Measurements from ENCODE around the gene EPB41L4A.

EPB41L4A gene

GRCh38 chr5:112154940-112155686 is 264.0 kb downstream of the EPB41L4A start:
- Mint-ChIP-seq H3K4me1 (ENCODE audit: low read depth) (peaks cover under 1% of the 10 kb centered on the region), H3K27me3 (ENCODE audit: low read depth) (peaks cover 4% of the 10 kb centered on the region), H3K27ac (no peak overlapping the region), H3K36me3 (ENCODE audit: low read depth) (no peaks in the 10 kb centered on the region), H3K9me3 (no peaks in the 10 kb centered on the region), H3K4me3 (no peak overlapping the region)

DNA sequence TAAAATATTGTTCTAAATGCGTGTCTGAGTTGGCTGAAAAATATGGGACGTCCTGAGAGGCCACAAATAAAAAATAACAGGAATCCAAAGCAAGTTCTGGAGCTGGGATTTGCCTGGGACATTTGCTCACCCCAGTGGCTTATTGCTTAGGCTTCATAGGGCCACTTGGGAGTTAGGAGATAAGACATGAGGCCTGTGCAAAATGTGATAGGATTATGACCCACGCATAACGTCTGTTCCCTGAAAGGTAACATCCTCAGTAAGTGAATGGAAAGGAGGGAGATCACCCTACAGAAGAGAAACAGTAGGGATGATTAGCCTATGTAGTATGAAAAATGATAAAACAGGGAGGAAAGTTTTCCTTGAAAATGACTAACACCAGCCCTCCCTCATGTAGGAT is 269.4 kb downstream of the EPB41L4A start:
- Mint-ChIP-seq H3K4me1 (ENCODE audit: low read depth) (no peaks in the 10 kb centered on the region), H3K4me3 (no peak overlapping the region), H3K27me3 (ENCODE audit: low read depth) (no peaks in the 10 kb centered on the region), H3K27ac (no peak overlapping the region), H3K36me3 (ENCODE audit: low read depth) (no peaks in the 10 kb centered on the region), H3K9me3 (no peaks in the 10 kb centered on the region)

- Mint-ChIP-seq H3K27me3 (ENCODE audit: low read depth) (peaks cover 12% of the 10 kb centered on the region), H3K27ac (no peak overlapping the region), H3K36me3 (ENCODE audit: low read depth) (no peaks in the 10 kb centered on the region), H3K4me3 (no peak overlapping the region), H3K4me1 (ENCODE audit: low read depth) (no peaks in the 10 kb centered on the region), H3K9me3 (no peaks in the 10 kb centered on the region)
These were observed 272.5 kb downstream of the EPB41L4A start for GRCh38 chr5:112146323-112147226.

DNA sequence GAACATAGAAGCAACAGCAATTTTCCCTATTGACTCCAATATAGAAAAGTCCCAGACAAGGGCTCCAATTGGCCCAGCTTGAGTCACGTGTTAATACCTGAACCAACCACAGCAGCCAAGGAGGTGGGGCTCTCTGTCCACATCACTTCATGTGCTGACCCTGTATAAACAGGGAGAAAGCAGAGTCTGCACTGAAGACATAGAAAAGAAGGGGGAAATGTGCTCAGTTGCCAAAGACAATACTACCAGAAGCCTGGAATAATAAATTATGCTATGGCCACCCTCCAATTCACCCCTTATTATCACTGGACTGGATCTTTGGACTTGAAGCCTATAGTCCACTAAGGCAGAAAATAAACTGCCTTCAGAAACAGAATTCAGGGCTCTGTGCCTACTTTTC is 275.4 kb downstream of the EPB41L4A start:
- Mint-ChIP-seq H3K4me3 (no peak overlapping the region), H3K4me1 (ENCODE audit: low read depth) (no peaks in the 10 kb centered on the region), H3K27me3 (ENCODE audit: low read depth) (peaks cover 21% of the 10 kb centered on the region)

DNA sequence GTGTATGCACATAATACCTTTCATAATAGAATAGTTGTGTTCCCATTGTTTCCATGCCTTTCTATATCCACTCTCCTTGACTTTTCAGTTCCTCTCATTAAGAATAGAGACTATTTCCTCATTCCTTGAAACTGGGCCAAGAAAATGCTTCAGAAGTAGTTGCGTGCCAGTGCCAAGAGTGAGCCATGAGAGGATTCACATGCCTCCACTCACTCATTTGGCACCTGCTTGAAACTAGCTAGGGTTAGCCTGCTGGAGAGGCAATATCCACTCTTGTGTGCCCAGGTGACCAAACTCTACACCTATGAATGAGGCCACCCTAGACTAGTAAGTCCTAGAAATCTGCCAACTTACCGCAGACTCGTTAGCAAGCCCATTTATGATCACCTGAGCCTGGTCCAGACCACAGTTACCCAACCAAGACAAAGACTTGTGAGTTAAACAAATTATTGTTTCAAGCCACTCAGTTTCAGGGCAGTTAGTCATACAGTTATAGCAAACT is 276.3 kb downstream of the EPB41L4A start:
- Mint-ChIP-seq H3K27me3 (ENCODE audit: low read depth) (peaks cover 23% of the 10 kb centered on the region), H3K4me1 (ENCODE audit: low read depth) (no peaks in the 10 kb centered on the region), H3K9me3 (no peaks in the 10 kb centered on the region), H3K36me3 (ENCODE audit: low read depth) (no peaks in the 10 kb centered on the region), H3K4me3 (no peak overlapping the region), H3K27ac (no peak overlapping the region)

More for the DNA sequence above, 275.4 kb downstream of the EPB41L4A start:
- no peaks in the 10 kb centered on the region for H3K36me3 Mint-ChIP-seq (ENCODE audit: low read depth)
- H3K9me3 Mint-ChIP-seq: no peaks in the 10 kb centered on the region
- H3K27ac Mint-ChIP-seq: no peak overlapping the region

GRCh38 chr5:112141582-112141981 is 277.5 kb downstream of the EPB41L4A start:
- Mint-ChIP-seq H3K27ac (no peak overlapping the region), H3K27me3 (ENCODE audit: low read depth) (peaks cover 27% of the 10 kb centered on the region), H3K4me1 (ENCODE audit: low read depth) (no peaks in the 10 kb centered on the region), H3K9me3 (no peaks in the 10 kb centered on the region), H3K4me3 (no peak overlapping the region), H3K36me3 (ENCODE audit: low read depth) (no peaks in the 10 kb centered on the region)

DNA sequence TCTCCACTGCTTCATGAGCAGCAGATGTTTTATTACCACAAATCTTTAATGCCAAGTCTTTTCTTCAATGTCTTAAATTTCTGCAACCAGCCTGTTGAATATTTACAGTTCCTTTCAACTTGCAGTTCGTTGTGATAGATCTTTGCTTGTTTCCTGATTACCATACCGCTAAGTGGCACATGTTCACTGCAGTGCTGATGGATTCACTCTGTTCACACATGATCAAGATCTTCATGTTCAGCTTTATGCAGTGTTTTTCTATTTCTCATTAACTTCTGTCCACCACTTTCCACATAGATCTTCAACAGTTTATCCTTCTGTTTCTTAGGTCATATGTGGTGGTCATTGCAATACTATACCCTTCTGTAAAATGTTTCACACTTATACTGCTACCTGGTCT is 280.6 kb downstream of the EPB41L4A start:
- Mint-ChIP-seq H3K36me3 (ENCODE audit: low read depth) (no peaks in the 10 kb centered on the region), H3K9me3 (no peaks in the 10 kb centered on the region), H3K4me1 (ENCODE audit: low read depth) (no peaks in the 10 kb centered on the region), H3K4me3 (no peak overlapping the region), H3K27me3 (ENCODE audit: low read depth) (peaks cover 32% of the 10 kb centered on the region), H3K27ac (no peak overlapping the region)

GRCh38 chr5:112136773-112137172 is 282.3 kb downstream of the EPB41L4A start:
- peaks cover 22% of the 10 kb centered on the region for H3K27me3 Mint-ChIP-seq (ENCODE audit: low read depth)

DNA sequence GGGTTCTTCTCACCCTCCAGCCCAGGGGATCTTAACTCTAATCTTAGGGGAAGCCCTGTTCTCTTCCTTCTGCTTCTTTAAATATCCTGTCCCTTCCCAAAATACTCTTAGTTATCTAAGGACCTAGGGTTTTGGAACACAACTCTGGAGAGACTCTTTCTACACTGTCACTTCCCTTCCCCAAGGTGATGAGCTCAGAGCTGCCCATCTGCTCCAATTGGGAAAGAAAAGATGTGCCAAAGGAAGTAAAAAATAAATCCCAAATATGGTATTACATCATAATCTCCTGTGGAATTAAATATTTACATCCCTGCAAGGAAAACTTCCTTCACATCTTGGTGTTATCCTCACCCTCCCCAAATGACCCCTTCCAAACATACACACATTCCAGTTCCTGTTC is 291.2 kb downstream of the EPB41L4A start:
- no peaks in the 10 kb centered on the region for H3K9me3 Mint-ChIP-seq
- no peaks in the 10 kb centered on the region for H3K36me3 Mint-ChIP-seq (ENCODE audit: low read depth)
- H3K4me3 Mint-ChIP-seq: no peak overlapping the region
- H3K27ac Mint-ChIP-seq: no peak overlapping the region
- H3K4me1 Mint-ChIP-seq (ENCODE audit: low read depth): no peaks in the 10 kb centered on the region
- H3K27me3 Mint-ChIP-seq (ENCODE audit: low read depth): peaks cover 12% of the 10 kb centered on the region

More at GRCh38 chr5:112136773-112137172, 282.3 kb downstream of the EPB41L4A start:
- no peaks in the 10 kb centered on the region for H3K9me3 Mint-ChIP-seq
- no peak overlapping the region for H3K4me3 Mint-ChIP-seq
- no peaks in the 10 kb centered on the region for H3K4me1 Mint-ChIP-seq (ENCODE audit: low read depth)
- no peaks in the 10 kb centered on the region for H3K36me3 Mint-ChIP-seq (ENCODE audit: low read depth)
- no peak overlapping the region for H3K27ac Mint-ChIP-seq

DNA sequence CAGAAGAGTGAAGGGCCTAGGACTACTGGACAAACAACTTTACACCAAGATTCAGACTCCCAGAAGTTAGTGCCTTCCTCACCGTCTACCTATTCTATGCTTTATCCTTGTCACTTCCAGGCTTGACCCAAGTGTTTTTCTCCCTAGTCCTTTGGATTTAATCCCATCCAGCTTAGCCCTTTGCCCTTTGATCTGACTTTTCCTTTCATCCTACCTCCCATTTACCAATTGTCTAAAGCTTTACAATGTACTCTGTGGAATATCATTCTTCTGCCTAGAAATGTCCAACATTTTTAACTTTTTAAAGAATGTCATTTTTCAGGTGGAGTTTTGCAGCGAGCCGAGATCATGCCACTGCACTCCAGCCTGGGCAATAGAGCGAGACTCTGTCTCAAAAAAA is 292.1 kb downstream of the EPB41L4A start:
- no peak overlapping the region for H3K27ac Mint-ChIP-seq
- H3K27me3 Mint-ChIP-seq (ENCODE audit: low read depth): peaks cover 12% of the 10 kb centered on the region
- no peak overlapping the region for H3K4me3 Mint-ChIP-seq
- no peaks in the 10 kb centered on the region for H3K9me3 Mint-ChIP-seq
- H3K36me3 Mint-ChIP-seq (ENCODE audit: low read depth): no peaks in the 10 kb centered on the region
- H3K4me1 Mint-ChIP-seq (ENCODE audit: low read depth): no peaks in the 10 kb centered on the region

DNA sequence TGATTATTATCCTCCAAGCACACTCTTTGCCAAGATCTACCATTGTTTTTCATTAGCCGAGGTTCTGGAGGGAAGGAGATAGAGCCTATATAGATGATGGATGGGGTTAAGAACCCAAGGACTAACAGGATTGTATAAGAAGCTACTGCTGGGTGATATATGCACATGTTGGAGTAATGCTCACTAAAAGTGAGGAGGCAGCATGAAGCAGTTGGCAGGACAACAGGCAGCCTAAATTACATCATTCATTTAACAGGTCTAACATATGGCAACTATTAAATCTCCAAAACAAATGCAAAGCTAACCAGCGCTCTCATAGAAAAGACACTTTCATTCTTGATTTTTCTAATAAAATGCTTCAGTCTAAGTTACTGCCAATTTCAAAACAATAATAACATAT is 293.2 kb downstream of the EPB41L4A start:
- Mint-ChIP-seq H3K9me3 (peaks cover 6% of the 10 kb centered on the region), H3K4me3 (no peak overlapping the region), H3K36me3 (ENCODE audit: low read depth) (no peaks in the 10 kb centered on the region), H3K27ac (no peak overlapping the region), H3K4me1 (ENCODE audit: low read depth) (no peaks in the 10 kb centered on the region), H3K27me3 (ENCODE audit: low read depth) (peaks cover 18% of the 10 kb centered on the region)

GRCh38 chr5:112124788-112125187 is 294.3 kb downstream of the EPB41L4A start:
- H3K27ac Mint-ChIP-seq: no peak overlapping the region
- no peaks in the 10 kb centered on the region for H3K36me3 Mint-ChIP-seq (ENCODE audit: low read depth)
- H3K9me3 Mint-ChIP-seq: peaks cover 7% of the 10 kb centered on the region
- H3K27me3 Mint-ChIP-seq (ENCODE audit: low read depth): peaks cover 18% of the 10 kb centered on the region
- no peaks in the 10 kb centered on the region for H3K4me1 Mint-ChIP-seq (ENCODE audit: low read depth)
- H3K4me3 Mint-ChIP-seq: no peak overlapping the region

- Mint-ChIP-seq H3K4me3 (no peak overlapping the region), H3K9me3 (peaks cover 7% of the 10 kb centered on the region), H3K4me1 (ENCODE audit: low read depth) (no peaks in the 10 kb centered on the region), H3K36me3 (ENCODE audit: low read depth) (no peaks in the 10 kb centered on the region), H3K27me3 (ENCODE audit: low read depth) (peaks cover 13% of the 10 kb centered on the region), H3K27ac (no peak overlapping the region)
These were observed 296.0 kb downstream of the EPB41L4A start for GRCh38 chr5:112123086-112123485.

DNA sequence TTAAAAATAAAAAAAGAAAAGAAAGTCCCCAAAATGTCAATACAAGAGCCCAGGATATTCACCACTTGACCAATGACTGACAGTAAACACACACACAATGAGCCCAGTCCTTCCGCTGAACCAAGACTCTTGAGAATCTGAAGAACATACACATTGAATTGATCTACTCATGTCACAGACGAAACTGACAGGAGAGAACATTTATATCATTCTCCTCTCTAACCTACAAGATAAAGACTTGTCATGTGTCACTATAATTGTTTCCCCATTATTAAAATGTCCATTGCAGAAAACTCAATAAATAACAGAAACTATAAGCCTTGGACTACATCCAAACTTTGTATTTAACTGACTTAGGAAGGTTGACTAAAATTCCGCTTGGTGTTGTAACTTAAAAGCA is 296.7 kb downstream of the EPB41L4A start:
- no peak overlapping the region for H3K4me3 Mint-ChIP-seq
- H3K27me3 Mint-ChIP-seq (ENCODE audit: low read depth): peaks cover 12% of the 10 kb centered on the region
- H3K9me3 Mint-ChIP-seq: peaks cover 7% of the 10 kb centered on the region
- no peak overlapping the region for H3K27ac Mint-ChIP-seq
- no peaks in the 10 kb centered on the region for H3K36me3 Mint-ChIP-seq (ENCODE audit: low read depth)
- no peaks in the 10 kb centered on the region for H3K4me1 Mint-ChIP-seq (ENCODE audit: low read depth)

DNA sequence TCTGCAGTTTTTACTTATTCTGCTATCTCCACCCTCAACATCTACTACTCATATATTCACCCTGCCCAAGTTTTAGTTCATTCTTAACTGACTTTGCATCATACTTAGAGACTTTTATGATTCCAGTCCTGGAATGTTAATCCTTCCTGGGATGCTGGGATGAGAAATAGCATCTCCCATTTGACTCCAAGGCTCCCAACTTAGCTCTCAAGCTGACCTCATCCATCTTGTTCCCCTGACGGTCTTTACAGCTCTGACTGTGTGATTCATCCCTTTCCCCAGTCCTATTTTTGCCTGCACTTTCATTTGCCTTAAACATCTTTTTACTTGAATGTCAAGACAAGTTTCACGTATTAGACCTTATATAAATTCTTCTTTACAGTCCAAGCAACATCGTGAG is 297.8 kb downstream of the EPB41L4A start:
- no peaks in the 10 kb centered on the region for H3K4me1 Mint-ChIP-seq (ENCODE audit: low read depth)
- H3K36me3 Mint-ChIP-seq (ENCODE audit: low read depth): no peaks in the 10 kb centered on the region
- peaks cover 7% of the 10 kb centered on the region for H3K9me3 Mint-ChIP-seq
- H3K27ac Mint-ChIP-seq: no peak overlapping the region
- peaks cover 12% of the 10 kb centered on the region for H3K27me3 Mint-ChIP-seq (ENCODE audit: low read depth)
- no peak overlapping the region for H3K4me3 Mint-ChIP-seq

Measured in T-helper 1 cell treated with Interleukin-12 subunit alpha and Interleukin-12 subunit beta and Interleukin-4 antibody, amounts not matched to agents 30 μg/mL and 1 μg/mL, for 36 hours (primary cell).